Endothelial cell of umbilical vein (primary cell): ENCODE data around the gene TIGIT. TPM values are rescaled to one million over a fixed set of nuclear protein-coding genes. Genes with fewer than 3 reads are reported as not detected.

Experiments used
- BruUV-seq: library from RNA; stranded (reverse); fragments of 400-500 nt; replicated peaks from 2 replicates; lab custom pipeline; 2021; lab: Mats Ljungman, UMichigan
- CTCF ChIA-PET: fragments of 300-600, 350-600 bp; sonication (Branson Sonifier 250); formaldehyde crosslinking; loops from one replicate; lab custom pipeline; 2021; ENCODE audit warnings: antibody characterized with exemption, inconsistent platforms; lab: Charles Lee
- POLR2A ChIA-PET: fragments of 300-600, 350-600 bp; sonication (Branson Sonifier 250); formaldehyde crosslinking; loops from one replicate; lab custom pipeline; 2021; ENCODE audit warnings: antibody characterized with exemption, inconsistent platforms; lab: Charles Lee
- DNase-seq: peaks from one replicate; pipeline ENCODE4 v3.0.0-alpha.2; 2011; ENCODE audit warnings: low read depth, low spot score
- FAIRE-seq: peaks from 2 replicates; lab custom pipeline; 2011; peaks lifted over from hg19 to GRCh38; lab: Jason Lieb, UNC
- H2AFZ ChIP-seq: 2 replicates; pipeline ENCODE4 v1.6.0; 2012; ENCODE audit warnings: low read depth, low read length, control low read depth, inconsistent platforms
- H3K27ac ChIP-seq: 2 replicates; pipeline ENCODE4 v1.5.1; 2011; ENCODE audit warnings: low read depth, mild to moderate bottlenecking, control low read depth, low read length, moderate library complexity; ENCODE audit not compliant: insufficient read depth
- H3K27me3 ChIP-seq, 2 experiments: 2 replicates each; pipeline versions ENCODE4 v1.6.0 to v1.6.1; 2011; ENCODE audit warnings: low read length in 2 of 2, mixed read lengths in 1 of 2; ENCODE audit not compliant: control insufficient read depth in 2 of 2, insufficient read depth in 2 of 2
- H3K36me3 ChIP-seq, 2 experiments: 2 replicates in 1 of 2; 3 replicates in 1 of 2; pipeline ENCODE4 v1.5.1; 2011; ENCODE audit warnings: low read length in 2 of 2, mild to moderate bottlenecking in 1 of 2, moderate library complexity in 1 of 2; ENCODE audit not compliant: control insufficient read depth in 2 of 2, insufficient read depth in 2 of 2; ENCODE audit errors: extremely low read depth in 1 of 2
- H3K4me1 ChIP-seq: 3 replicates; pipeline ENCODE4 v1.5.1; 2011; ENCODE audit warnings: mild to moderate bottlenecking, low read length; ENCODE audit not compliant: control insufficient read depth, insufficient read depth; ENCODE audit errors: extremely low read depth
- H3K4me2 ChIP-seq: 2 replicates; pipeline ENCODE4 v1.6.1; 2011; ENCODE audit warnings: low read length, control low read depth, mixed read lengths; ENCODE audit not compliant: insufficient read depth
- H3K4me3 ChIP-seq, 3 experiments: fragments of 200-600 bp in 1 of 3; sonication (generic), shearing (Covaris generic) in 1 of 3; replicated peaks in 1 of 3; 2 replicates each; pipeline ENCODE4 v1.5.1; 2011 to 2016; ENCODE audit warnings: control low read depth in 3 of 3, low read length in 3 of 3, mild to moderate bottlenecking in 2 of 3, inconsistent platforms in 1 of 3, low read depth in 1 of 3, moderate library complexity in 1 of 3; ENCODE audit not compliant: insufficient read depth in 1 of 3
- H3K79me2 ChIP-seq: 2 replicates; pipeline ENCODE4 v1.6.0; 2012; ENCODE audit warnings: low read length, inconsistent platforms; ENCODE audit not compliant: control insufficient read depth, insufficient read depth
- H3K9ac ChIP-seq: replicated peaks from 2 replicates; pipeline ENCODE3; 2011; ENCODE audit warnings: low read length, control low read depth; ENCODE audit not compliant: insufficient read depth; ENCODE audit errors: extremely low read depth
- H3K9me1 ChIP-seq: replicated peaks from 3 replicates; pipeline ENCODE4 v1.6.0; 2011; ENCODE audit warnings: mild to moderate bottlenecking, low read length; ENCODE audit not compliant: control insufficient read depth, insufficient read depth; ENCODE audit errors: extremely low read depth
- H3K9me3 ChIP-seq: replicated peaks from 2 replicates; pipeline ENCODE4 v1.5.1; 2012; ENCODE audit warnings: low read length, inconsistent platforms; ENCODE audit not compliant: control insufficient read depth, insufficient read depth
- H4K20me1 ChIP-seq: replicated peaks from 2 replicates; pipeline ENCODE3; 2011; ENCODE audit warnings: mild to moderate bottlenecking, low read length; ENCODE audit not compliant: control insufficient read depth, insufficient read depth; ENCODE audit errors: extremely low read depth
- EZH2 ChIP-seq: IDR thresholded peaks from 2 replicates; pipeline ENCODE4 v1.6.1; 2012; ENCODE audit warnings: borderline replicate concordance, low read depth, mild to moderate bottlenecking, moderate library complexity, low read length, inconsistent platforms; ENCODE audit not compliant: severe bottlenecking
- FOS ChIP-seq: IDR thresholded peaks from 2 replicates; pipeline ENCODE4 v1.6.1; 2011; ENCODE audit warnings: mild to moderate bottlenecking, low read length, moderate library complexity, borderline replicate concordance; ENCODE audit not compliant: insufficient read depth
- GATA2 ChIP-seq: IDR thresholded peaks from 2 replicates; pipeline ENCODE4 v1.7.0; 2011; ENCODE audit warnings: low read depth, mild to moderate bottlenecking, moderate library complexity, mixed read lengths, low read length; ENCODE audit not compliant: insufficient read length, insufficient read depth
- JUN ChIP-seq: IDR thresholded peaks from 2 replicates; pipeline ENCODE4 v1.6.1; 2011; ENCODE audit warnings: borderline replicate concordance, low read depth; ENCODE audit not compliant: insufficient read length, insufficient read depth
- MYC ChIP-seq: IDR thresholded peaks from one replicate; pipeline ENCODE4 v1.6.1; 2011; ENCODE audit warnings: mild to moderate bottlenecking, low read depth, low read length
- POLR2A ChIP-seq: IDR thresholded peaks from 2 replicates; pipeline ENCODE4 v1.6.1; 2012; ENCODE audit warnings: low read depth, mild to moderate bottlenecking, control low read depth, low read length
- POLR2AphosphoS5 ChIP-seq: IDR thresholded peaks from 2 replicates; pipeline ENCODE4 v1.6.1; 2012; ENCODE audit warnings: low read depth, mild to moderate bottlenecking, control low read depth, low read length, moderate library complexity; ENCODE audit not compliant: insufficient read depth
- dilution Hi-C: fragments of 300-500 bp; cut with MboI; formaldehyde crosslinking; loops from one replicate; pipeline ENCODE4 v1.15.0; 2019; ENCODE audit warnings: low sequenced_read_pairs; ENCODE audit not compliant: extremely low pct_ligation_motif_present
- intact Hi-C: fragments of 100-400 bp; cut with micrococcal nuclease; formaldehyde crosslinking; loops from one replicate; pipeline ENCODE4 v1.10.0; 2022
- polyA plus RNA-seq, 4 experiments: library from polyadenylated mRNA; depleted of rRNA in 3 of 4; stranded (reverse) in 3 of 4; unstranded in 1 of 4; fragments of >200 nt; gene quantifications; 2 replicates each; pipeline versions ENCODE4 v1.2.1 to v1.2.3, GENCODE V29; 2011 to 2012; ENCODE audit warnings: missing spikeins in 1 of 4
- total RNA-seq: library from RNA; stranded (reverse); gene quantifications from 2 replicates; pipeline ENCODE4 v1.2.3, GENCODE V29; 2021
- TF ChIP-seq, protein P1 (sequence below), 2 donors: IDR thresholded peaks; 1 replicate in 1 of 2; 2 replicates in 1 of 2; pipeline ENCODE4 v1.5.1; 2011; ENCODE audit warnings: low read length in 2 of 2, mild to moderate bottlenecking in 2 of 2, moderate library complexity in 2 of 2, control low read depth in 1 of 2, inconsistent platforms in 1 of 2, low read depth in 1 of 2; ENCODE audit not compliant: insufficient read depth in 1 of 2; ENCODE audit errors: extremely low read depth in 1 of 2
- TF ChIP-seq, protein P2 (sequence below): IDR thresholded peaks from 2 replicates; pipeline ENCODE4 v1.6.1; 2011; ENCODE audit not compliant: insufficient read depth, insufficient read length

The TIGIT gene
- total and polyA plus RNA-seq, 2 donors (not counting 3 experiments of a cell fraction or from before 2014, with no cell fraction given): not detected

DNA sequence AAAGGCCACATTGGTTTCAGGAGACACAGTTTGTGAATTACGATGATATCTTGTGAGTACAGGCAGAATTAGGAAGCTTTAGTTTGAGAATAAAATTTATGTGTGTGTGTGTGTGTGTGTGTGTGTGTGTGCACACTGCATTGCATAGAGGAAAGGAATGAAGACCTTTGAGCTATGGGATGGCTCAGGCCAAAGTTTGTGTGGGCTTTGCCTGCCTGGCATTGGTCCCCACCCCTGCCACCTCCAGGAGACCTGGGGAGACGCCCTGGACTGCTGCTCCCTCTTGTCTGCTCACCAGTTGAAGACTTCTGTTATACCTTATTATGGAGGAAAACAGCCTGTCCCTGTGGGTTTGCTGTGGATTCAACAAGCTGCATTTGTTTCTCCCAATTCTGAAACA is 37.2 kb downstream of the TIGIT start:
- no peak overlapping the region for H3K27ac ChIP-seq
- no peak overlapping the region for H3K4me2 ChIP-seq
- FAIRE-seq: no peak
- BruUV-seq: no TSS peak
- CTCF ChIA-PET: no interaction called here
- no peaks in the 10 kb centered on the region for H3K9me1 ChIP-seq
- no peak overlapping the region for H3K4me3 ChIP-seq
- H2AFZ ChIP-seq: no peak overlapping the region
- dilution Hi-C loops (no loop called here), intact Hi-C loops (no loop called here)
- no peaks in the 10 kb centered on the region for H3K36me3 ChIP-seq
- no peak for DNase-seq
- H3K9ac ChIP-seq: no peak overlapping the region
- no peaks in the 10 kb centered on the region for H3K27me3 ChIP-seq
- H3K9me3 ChIP-seq: no peaks in the 10 kb centered on the region
- no peaks in the 10 kb centered on the region for H3K79me2 ChIP-seq
- no peaks in the 10 kb centered on the region for H4K20me1 ChIP-seq
- no peaks in the 10 kb centered on the region for H3K4me1 ChIP-seq
- TF ChIP-seq JUN: no peak
- TF ChIP-seq POLR2AphosphoS5: no peak
- TF ChIP-seq POLR2A: no peak
- TF ChIP-seq, protein P1, sequence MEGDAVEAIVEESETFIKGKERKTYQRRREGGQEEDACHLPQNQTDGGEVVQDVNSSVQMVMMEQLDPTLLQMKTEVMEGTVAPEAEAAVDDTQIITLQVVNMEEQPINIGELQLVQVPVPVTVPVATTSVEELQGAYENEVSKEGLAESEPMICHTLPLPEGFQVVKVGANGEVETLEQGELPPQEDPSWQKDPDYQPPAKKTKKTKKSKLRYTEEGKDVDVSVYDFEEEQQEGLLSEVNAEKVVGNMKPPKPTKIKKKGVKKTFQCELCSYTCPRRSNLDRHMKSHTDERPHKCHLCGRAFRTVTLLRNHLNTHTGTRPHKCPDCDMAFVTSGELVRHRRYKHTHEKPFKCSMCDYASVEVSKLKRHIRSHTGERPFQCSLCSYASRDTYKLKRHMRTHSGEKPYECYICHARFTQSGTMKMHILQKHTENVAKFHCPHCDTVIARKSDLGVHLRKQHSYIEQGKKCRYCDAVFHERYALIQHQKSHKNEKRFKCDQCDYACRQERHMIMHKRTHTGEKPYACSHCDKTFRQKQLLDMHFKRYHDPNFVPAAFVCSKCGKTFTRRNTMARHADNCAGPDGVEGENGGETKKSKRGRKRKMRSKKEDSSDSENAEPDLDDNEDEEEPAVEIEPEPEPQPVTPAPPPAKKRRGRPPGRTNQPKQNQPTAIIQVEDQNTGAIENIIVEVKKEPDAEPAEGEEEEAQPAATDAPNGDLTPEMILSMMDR (IDR thresholded peaks at IDR 0.05; ENCODE audit: extremely low read depth in 1 of 2, insufficient read depth in 1 of 2, low read depth in 1 of 2, low read length in 2 of 2): no peak
- TF ChIP-seq EZH2: no peak
- TF ChIP-seq, protein P2, sequence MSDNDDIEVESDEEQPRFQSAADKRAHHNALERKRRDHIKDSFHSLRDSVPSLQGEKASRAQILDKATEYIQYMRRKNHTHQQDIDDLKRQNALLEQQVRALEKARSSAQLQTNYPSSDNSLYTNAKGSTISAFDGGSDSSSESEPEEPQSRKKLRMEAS: no peak
- no peak for TF ChIP-seq GATA2
- TF ChIP-seq MYC: no peak
- no peak for TF ChIP-seq FOS
- POLR2A ChIA-PET: no interaction called here
